HG03045 (cell line): ENCODE measurements around the gene ARHGEF10L.

Experiments used
- ATAC-seq: cut with Tn5 transposase; IDR thresholded peaks from one replicate; pipeline ENCODE4 v1.9.1; 2021; ENCODE audit warnings: mild to moderate bottlenecking, moderate library complexity; ENCODE audit not compliant: unreplicated experiment

ARHGEF10L gene

DNA sequence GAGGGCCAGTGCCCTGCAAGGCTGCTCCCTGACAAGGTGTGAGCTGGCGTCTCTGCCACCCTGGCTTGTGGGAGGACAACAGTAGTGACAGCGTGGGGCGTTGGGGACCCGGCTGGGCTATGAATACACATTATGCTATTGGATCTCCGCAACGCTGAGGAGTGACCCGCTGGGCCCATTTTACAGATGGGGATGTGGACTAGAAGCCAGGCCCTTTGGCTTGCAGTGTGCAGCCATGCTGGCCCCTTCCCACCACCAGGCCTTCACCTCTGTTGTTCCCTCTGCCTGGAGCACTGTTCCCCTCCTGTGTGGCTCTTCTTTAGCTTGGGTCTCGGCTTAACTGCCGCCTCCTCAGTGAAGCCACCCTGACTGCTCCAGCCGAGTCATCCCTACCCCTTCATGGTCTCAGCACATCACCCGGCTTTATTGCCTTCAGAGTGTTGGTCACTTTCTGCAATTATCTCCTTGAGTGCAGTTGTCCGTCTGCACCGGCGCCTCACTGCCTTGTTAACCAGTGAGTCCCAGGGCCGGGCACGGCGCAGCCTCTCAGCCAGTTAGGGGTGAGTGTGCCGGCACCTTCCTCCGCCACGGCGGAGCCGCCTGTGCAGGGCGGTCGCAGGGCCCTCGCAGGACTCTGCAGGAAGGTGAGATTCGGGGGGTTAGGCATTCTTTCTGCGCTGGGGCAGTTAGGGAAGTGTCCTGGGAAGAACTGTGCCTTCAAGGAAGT lies 131.3 kb downstream of the ARHGEF10L start:
- ATAC-seq: no peak

DNA sequence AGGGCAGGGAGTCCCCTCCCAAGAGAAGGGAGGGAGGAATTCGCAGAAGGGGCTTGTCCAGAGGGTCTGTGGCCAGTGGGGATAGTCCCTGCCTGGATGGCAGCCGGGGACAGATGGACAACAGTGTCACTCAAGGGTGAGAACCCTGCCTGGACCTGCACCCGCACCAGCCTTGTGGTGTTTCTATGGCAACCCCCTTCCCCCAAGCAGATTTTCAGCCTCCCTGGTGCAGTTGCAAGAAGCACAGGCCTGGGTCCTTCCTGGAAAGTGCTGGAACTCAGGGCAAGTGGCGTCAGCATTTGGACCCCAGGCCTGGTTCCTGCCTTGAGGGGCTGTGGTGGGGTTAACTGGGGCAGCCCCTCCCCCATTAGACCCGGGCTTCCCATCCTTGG lies 131.8 kb downstream of the ARHGEF10L start:
- ATAC-seq: no peak

- ATAC-seq: no peak
Measured at GRCh38 chr1:17671741-17672140, 132.2 kb downstream of the ARHGEF10L start.

DNA sequence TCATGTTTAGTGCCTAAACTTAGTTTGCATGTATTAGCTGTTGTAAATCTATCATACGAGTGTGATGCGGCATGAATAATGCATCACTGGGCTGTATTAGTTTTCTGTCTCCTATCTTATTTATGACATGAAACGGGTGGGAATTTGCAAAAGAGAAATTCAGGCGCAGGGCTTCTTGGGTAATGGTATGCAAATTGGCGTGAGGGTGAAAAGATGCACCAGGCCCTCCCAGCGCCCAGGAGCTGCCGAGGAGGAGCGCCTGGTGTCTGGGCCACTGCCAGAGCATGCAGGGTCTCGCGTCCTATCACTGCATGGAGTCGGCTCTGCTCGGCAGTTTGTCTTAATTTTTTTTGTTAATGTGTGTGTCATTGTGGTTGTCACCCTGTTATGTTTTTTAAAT lies 132.7 kb downstream of the ARHGEF10L start:
- no peak for ATAC-seq

DNA sequence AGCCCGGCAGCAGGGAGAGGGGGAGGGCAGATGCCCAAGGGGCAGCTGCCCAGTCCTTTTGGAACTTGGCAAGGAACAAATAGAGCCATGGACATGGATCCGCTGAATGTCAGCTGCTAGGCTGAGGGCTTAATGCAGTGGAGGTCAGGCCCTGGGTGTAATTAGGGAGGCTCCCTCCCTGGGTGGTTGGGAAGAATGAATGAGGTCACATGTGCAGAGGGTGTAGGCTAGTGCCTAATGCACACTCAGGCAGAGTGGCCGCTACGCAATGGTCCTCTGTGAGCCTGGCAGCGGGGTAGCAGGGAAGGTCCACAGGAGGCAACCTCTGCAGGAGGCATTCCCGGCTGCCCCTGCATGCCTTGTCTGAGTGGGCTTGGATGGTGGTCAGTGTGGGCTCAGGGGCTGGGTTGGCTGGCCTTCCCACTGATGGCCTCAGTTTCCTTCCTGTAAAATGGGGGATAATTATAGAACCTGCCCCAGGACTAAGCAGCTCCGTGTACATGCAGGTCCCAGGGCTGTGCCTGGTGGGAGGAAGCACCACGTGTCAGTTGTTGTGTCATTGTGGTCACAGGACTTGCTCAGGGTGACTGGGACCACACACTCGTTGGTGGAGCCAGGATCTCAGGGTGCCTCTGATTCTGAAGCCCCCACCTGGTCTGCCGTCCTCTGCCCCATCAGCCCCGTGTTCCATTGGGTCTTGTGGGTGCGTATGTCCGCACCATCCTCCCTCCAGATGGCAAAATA lies 134.0 kb downstream of the ARHGEF10L start:
- ATAC-seq: no peak

DNA sequence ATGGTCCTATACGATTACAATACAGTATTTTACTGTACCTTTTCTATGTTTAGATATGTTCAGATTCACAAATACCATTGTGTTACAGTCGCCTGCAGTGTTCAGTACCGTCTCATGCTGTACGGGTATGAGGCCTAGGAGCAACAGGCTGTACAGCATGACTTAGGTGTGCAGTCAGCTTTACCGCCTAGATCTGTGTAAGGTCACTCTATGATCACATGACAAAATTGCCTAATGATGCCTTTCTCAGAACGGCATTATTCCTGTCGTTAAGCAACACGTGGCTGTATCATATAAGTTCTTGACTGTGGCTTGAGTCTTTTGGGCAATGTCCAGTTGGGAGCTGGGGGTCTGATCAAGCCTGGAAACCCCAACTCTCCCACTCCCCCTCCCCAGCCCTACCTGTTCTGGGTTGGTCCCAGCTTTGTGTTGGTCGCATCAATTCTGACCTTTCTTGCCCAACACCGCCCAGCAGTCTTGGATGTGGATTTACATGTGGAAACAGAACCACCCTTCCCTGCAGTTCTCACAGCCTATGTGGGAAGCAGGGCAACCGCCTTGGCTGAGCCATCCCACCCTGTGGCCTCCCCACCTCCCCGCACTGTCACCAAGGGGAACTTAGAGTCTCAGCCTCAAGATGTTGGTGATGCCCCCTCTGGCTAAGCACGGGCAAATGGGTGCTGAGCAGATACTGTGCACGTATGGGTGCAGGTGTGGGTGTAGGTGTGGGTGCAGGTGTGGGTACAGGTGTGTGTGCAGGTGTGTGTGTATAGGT lies 135.4 kb downstream of the ARHGEF10L start:
- ATAC-seq: no peak

- ATAC-seq: no peak
Measured at GRCh38 chr1:17675744-17676143, 136.2 kb downstream of the ARHGEF10L start.

DNA sequence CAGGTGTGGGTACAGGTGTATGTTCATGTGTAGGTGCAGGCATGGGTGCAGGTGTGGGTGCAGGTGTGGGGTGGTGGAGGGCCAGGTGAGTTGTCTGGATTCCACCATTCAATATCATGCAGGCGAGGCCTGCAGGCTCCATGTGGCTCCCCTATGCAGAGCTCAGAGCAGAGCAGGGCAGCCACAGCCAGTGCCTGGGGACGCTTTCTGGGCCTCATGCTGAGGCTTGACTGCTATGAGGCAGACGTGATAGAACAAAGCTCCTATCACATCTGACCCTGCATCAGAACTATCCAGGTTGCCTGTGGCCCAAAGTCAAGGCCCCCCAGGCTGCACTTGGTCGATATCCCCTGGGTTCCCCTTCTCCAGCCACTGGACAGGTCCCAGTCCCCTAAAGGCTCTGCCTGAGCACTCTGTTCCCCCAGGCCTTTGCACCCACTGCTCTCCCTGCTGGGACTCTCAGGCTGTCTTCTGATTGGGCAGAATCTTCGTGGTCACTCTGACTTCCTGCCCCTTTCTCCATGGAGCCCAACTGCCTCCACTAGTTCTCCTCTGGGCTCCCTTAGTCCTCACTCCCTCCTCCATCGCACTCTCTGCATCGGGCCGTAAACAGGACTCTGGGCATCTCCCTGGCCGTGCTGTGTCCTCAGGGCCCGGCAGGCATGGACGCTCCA lies 137.0 kb downstream of the ARHGEF10L start:
- ATAC-seq: no peak

- no peak for ATAC-seq
Measured at GRCh38 chr1:17678011-17678410, 138.5 kb downstream of the ARHGEF10L start.

- no peak for ATAC-seq
Measured at GRCh38 chr1:17679856-17680255, 140.4 kb downstream of the ARHGEF10L start.

DNA sequence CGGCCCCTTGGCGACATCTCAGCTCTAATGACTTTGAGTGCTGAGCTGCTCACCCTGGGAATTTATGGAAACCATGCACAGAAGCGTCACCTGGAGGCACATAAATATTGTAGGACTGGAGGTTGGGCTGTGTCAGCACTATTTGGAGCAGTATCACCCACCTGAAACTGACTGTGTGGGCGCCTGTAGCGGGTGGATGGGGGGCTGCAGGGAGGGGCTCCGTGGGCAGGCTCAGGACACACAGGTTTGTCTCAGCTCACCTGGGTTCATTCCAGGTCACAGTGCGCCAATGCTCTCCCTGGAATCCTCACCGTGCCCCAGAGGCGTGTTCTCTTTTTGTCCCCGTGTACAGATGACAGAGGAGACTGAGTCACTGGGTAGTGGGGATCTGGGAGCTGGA lies 140.8 kb downstream of the ARHGEF10L start:
- no peak for ATAC-seq

- ATAC-seq: no peak
Measured at GRCh38 chr1:17682400-17682799, 142.9 kb downstream of the ARHGEF10L start.

- ATAC-seq: no peak
Measured at GRCh38 chr1:17683598-17683997, 144.1 kb downstream of the ARHGEF10L start.

GRCh38 chr1:17684810-17685209 lies 145.3 kb downstream of the ARHGEF10L start:
- ATAC-seq: no peak

GRCh38 chr1:17686258-17686657 lies 146.8 kb downstream of the ARHGEF10L start:
- no peak for ATAC-seq

DNA sequence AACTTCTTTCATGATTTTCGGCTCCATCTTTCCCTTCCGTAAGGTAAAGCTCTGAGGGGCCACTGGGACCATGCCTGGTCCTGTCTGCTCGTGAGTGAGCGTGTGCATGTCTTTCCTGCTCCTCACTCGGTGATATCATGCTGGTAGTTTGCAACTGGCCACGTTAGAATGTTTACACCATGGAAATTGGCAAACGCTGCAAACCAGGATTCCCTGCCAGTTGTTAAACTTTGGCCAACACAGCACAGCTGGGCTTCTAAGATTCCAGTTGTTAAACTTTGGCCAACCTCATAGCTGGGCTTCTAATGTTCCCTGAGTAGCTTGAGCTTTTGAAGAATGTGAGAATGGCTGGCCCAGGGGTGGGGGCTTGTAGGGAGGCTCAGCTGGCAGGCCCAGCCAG lies 147.6 kb downstream of the ARHGEF10L start:
- ATAC-seq: no peak

DNA sequence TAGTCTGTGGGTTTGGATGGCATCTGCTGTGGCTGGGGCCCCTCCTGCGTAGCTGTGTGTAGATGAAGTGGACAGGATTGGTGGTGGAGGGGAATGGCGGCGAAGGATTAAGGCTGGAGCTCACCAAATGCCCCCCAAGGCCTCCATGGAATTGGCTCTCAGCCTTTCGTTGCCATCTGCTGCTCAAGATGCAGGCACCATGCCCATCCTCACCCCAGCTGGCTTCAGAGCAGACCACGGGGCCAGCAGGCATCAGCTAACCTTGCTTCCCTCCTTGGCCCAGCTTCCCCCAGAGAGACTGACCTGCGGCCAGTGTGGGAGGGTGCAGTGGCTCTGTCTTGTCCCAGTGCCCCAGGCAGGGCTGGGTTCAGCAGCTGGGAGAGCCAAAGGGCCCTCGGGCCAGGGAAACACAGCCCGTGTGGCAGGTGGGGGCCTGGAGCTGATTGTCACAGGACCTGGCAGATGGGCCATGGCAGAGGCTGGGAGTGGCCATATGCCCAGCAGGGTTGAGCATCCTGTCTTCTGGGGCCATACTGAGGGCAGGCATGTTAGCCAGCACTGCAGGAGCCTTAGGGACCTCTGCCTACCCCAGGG lies 148.8 kb downstream of the ARHGEF10L start:
- no peak for ATAC-seq

DNA sequence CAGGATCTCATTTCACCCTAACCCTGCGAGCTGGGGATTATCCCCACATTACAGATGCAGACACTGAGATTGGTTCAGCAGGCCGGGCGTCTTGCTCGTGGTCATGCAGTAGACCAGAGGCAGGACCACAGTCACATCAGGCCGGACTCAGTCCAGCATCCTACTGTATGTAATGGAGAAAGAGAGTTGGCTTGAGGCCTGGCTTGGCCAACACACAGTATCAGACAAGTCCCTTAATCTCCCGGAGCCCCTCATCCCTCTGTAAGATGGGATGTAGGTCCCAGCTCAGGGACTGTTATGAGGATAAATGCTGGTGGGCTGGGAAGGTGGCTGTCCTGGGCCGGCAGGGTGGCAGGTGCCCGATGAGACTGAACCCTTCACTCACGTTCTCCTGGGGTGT lies 149.5 kb downstream of the ARHGEF10L start:
- ATAC-seq: no peak

- no peak for ATAC-seq
Measured at GRCh38 chr1:17690906-17691634, 151.6 kb downstream of the ARHGEF10L start.

DNA sequence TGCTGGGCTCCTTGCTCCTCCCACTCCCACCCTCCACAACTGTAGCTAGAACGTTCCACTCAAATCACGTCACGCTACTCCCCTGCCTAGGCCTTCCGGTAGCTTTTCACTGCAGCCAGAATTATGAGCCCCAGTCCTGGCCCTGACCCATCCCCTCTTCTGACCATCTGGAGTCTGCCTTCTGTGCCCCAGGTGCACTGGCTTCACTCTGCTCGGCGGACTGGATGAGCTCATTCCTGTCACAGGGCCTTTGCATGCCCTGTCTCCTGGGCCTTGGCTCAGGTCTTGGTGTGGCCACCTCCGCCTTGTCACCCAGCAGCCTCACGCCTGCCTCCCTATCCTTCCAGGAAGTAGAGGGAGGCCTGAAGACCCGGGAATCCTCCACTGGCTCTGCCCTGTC lies 153.1 kb downstream of the ARHGEF10L start:
- ATAC-seq: no peak
